ENCODE data around the gene ST6GALNAC3. TPM values are rescaled to one million over a fixed set of nuclear protein-coding genes. Genes with fewer than 3 reads are reported as not detected.
A peak's percentile ranks its signal among the peaks of the same experiment; 100 is the strongest.
"Not testable (repeated sequence)": the region's sequence is repeated elsewhere in the genome, so short reads cannot be mapped to it uniquely, and the experiment has no call there.

ST6GALNAC3 gene
- polyA plus RNA-seq, 1 donor: 86.1 TPM

DNA sequence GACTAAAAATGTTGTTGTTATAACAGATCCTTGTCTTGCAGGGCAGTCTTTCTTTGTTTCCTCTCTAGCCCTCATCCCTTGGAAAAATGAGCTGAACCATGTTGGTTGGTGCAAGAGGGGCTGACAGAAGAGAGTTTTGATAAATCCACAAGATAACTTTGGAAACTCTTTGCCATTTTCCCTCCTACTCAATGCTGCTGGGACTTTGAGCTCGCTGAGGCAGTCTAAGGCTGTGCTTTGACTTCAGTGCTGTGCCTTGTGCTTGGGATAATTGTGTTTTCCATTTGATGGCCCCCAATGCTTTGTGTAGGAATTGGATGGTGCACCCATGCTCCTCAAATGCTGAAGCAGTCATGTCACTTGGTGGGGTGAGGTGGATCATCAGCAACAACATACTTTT lies 31.7 kb downstream of the ST6GALNAC3 start:
- DNase-seq: no peak

DNA sequence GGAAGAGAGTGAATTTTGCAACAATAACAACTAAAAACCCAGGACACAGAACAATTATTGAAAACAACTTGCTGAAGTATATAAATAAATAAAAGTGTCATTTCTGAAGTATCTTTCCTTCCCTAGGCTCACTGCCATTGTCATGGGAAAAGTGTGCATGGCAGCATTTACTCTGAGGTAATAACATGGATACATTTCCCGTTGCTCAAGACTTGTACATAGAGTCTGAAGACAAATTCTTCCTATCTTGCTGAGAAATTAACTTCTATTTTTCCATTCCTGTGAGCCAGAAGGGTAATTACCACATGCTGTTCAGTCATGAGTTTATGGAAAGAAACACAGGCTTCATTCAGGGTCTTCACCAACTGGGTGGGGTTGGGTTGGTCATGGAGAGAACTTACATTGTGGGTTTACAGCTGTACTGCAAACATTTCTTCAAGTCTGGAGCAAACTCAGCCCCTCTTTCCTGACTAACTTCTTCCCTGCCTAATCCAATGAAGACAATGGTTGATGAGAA lies 32.2 kb downstream of the ST6GALNAC3 start:
- no peak for DNase-seq

DNA sequence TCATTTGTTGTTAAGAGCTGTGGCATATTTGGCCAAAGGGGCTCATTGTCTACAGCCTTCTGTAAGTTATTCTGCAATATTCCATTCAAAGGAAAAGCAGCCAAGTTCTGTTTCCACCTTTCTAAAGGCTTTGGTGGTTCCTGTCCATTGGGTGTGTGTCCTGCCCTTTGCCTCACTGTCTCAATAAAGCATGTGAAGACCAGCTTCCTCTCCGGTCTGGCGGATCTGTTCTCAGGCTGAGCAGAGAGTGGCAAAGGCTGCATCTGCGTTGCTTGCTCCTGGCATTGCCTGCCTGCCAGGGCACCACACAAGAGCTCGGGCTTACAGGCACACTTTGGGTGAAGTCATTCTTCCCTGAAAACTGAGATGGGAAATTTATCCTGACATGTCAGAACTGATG lies 34.9 kb downstream of the ST6GALNAC3 start:
- no peak for DNase-seq

DNA sequence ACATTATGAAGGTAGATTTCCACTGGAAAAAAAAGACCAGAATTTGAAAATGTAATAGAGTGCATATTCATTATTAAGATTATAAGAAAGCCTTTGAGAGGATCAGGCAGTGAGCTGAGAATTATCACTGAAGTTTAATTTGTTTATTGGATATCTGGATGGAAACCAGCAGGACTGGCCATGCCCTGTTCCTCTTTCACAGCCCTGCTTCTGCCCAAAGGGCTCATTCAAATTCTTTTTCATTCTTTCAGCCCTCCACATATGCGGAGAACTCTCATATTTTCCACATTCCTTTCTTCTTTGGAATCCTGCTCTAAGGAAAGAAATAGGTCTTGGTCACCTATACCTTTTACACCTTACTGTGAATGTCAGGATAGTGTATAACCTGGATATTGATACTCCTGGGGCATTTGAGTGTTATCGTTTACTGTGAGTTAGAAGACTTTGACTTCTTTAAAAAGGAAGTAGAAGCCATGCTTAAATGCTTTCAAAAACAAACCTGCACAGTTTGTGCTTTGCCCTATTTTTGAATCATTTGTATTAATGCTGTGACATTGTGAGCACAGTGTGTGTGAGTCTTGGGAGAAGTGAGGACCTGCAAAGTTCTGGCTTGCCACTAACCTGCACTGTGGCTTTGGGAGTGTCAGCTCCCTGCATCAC lies 35.5 kb downstream of the ST6GALNAC3 start:
- no peak for DNase-seq

DNA sequence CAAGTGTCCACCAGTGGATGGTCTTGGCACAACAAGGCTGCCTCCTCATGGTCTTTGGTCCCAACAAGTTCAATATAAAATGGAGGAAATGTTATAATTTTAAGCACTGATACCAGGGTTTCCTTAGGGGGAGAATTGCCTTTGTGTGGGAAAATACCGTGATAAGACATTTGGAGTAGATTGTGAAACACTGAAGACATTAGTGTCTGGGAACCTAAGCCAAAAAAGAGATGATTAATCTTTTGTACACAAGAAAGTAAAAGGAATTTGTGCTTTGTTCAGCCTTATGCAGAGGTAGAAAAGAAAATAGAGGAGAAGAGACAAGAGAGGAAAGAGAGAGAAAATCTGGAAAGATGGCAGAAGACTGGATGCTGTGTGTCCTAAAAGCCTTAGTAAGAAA lies 36.1 kb downstream of the ST6GALNAC3 start:
- DNase-seq: no peak

DNA sequence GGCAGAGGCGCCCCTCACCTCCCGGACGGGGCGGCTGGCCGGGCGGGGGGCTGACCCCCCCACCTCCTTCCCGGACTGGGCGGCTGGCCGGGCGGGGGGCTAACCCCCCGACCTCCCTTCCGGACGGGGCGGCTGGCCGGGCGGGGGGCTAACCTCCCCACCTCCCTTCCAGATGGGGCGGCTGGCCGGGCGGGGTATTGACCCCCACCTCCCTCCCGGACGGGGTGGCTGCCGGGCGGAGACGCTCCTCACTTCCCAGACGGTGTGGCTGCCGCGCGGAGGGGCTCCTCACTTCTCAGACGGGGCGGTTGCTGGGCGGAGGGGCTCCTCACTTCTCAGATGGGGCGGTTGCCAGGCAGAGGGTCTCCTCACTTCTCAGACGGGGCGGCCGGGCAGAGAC lies 37.8 kb downstream of the ST6GALNAC3 start:
- DNase-seq: not testable (repeated sequence)

DNA sequence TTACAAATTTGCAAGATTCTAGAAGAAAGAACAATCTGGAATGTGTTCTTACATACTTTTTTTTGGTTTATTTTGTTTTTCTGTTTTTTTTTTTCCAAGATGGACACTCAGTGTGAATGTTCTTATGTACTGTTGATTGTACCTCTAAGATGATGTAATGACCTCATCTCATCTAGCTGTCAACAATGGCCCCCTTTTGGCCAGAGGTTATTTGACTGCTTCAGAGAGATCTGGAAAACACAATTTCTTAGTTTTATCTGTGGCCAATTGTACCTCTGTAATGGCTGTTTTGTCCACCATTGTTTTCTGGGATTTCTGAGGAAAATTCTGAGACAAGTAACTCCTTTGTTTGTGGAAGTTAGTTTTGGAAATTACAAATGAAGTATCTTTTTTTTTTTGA lies 38.9 kb downstream of the ST6GALNAC3 start:
- DNase-seq: no peak

DNA sequence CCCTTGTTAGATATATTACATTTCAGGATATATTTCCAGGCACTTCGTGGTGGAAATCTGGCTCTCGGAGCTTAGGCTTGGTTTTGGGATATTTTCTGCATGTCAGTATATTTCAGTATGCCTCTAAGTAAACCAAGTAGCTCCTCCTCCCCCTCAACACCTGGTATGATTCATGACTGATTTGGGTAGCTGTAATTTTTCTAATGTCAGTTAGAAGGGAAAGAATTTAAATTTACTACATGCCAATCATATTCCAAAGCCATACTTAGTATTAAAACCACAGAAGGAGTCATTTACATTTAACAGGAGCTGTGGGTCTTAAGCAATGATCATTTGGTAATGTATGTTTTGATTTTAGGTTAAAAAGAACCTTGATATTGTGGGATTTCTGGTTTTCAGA lies 40.6 kb downstream of the ST6GALNAC3 start:
- DNase-seq: no peak

DNA sequence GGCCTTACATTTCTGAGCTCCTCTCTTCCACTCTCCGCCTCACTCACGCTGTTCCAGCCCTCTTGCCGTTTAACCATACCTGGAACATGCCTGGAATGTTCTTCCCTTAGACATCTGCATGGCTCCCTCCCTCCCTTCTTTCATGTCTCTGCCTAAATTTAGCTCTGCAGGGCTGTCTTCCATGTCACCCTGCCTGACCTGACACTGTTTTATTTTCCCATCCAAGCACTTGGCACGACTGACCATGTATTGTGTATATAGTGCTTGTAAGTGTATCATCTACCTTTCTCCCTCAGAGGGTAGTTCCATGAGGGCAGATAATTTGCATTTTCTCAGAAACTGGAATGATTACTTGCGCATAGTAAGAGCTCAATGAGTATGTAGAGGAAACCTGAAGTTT lies 47.3 kb downstream of the ST6GALNAC3 start:
- DNase-seq: no peak

DNA sequence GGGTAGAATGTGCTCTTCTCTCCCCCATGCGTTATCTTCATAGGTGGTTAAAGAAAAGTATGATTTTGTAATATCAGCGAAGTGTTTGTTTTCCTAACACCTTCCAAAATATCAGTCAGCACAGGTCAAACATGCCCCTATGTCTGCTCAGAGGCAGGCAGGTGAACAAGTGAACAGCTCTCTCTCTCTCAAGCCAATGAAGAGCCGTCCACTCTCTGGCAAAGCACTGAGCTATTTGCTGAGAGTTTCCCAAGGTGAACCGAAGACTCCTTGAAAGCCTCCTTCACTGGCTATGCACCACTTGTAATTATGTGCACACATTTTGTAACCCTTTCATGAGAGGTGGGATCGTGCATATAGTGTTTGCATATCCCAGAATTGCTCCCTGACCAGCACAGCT lies 47.7 kb downstream of the ST6GALNAC3 start:
- DNase-seq: no peak

DNA sequence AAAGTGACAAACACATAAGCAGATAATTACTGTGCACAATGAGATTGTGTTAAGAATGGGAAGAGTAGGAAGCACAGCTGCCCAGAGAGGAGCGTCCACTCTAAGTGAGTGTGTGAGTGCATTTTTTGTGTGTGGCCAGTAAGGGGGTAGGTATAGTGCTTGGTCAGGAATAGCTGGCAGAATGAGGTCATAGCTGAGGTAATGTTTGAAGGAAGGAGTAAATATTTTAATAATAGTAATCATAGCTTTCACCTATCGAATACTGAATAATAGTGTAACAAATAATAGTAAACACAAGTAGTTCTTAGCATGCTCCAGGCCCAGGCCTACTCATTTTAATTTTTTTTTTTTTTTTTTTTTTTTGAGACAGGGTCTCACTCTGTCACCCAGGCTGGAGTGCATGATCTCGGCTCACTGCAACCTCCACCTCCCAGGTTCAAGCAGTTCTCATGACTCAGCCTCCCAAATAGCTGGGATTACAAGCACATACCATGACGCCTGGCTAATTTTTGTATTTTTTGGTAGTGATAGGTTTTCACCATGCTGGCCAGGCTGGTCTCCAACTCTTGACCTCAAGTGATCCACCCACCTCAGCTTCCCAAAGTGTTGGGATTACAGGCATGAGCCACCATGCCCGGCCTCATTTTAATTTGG lies 49.0 kb downstream of the ST6GALNAC3 start:
- not testable (repeated sequence) for DNase-seq

DNA sequence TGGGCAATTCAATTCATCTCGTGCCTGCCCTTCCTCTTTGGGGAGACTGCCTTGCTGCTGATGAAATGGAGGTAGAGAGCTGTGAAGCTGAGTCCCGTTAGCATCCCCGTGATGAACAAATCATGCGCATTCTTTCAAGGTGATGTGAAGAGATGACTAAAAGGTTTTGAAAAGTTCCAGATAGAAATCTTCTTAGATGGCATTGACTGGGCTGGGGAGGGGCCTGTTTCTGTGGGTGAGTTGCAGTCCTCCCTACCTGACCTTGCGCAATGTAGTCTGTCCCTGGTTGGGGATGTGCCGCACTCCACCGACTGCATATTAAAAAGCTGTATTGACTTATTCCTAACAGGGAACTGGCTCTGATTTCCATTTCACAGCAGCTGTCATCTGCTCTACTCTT lies 49.6 kb downstream of the ST6GALNAC3 start:
- no peak for DNase-seq

DNA sequence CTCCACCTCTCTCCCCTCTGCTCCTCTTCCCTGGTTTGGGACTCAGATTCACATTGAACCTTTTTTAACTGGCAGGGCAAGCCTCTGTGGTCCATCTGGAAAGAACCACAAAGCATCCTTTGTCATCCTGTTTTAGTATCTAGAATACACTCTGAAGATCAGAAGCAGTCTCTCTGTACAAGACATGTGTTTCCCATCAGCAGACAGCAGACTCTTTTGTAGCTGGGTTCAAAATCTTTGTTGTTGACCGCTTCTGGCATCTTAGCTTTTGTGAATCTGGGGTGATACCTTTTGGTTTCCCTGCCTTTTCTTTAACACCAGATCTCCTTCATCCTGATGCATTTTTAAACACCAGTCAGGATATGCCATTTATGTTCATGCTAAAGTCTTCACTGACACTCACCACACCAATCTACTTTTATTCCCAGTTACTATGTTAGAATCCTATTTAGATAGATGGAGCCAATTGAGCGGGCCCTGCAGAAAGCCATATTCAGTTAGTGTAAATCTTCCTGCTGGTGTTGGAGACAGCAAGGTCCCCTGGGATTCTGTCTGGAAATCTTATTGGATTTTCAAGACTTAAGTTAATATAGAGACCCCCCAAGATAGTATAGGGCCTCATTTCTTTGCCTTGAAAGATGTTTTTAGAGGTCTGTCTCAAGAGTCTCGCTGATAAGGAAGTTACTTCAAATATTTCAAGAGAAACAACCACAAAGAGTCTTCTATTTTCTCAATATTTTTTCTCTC lies 51.1 kb downstream of the ST6GALNAC3 start:
- DNase-seq: peak; percentile 41

DNA sequence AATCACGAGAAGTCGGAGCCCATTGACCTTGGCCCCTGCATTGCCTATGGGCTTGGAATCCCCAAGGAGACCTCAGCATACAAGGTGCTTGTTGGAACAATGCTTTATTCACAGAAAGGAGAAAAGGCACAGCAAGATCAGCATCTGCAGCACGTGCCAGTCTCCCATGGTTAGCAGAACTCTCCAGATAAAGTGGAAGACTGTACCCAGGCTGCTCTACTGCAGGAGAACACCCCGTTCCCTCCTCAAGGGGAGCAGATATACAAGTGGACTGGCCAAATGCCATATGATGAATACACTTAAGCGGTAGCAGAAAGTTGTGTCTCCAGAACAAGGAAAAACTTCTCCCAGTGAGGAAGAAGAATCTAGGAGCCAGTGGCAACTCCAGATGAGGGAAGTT lies 53.5 kb downstream of the ST6GALNAC3 start:
- DNase-seq: no peak

DNA sequence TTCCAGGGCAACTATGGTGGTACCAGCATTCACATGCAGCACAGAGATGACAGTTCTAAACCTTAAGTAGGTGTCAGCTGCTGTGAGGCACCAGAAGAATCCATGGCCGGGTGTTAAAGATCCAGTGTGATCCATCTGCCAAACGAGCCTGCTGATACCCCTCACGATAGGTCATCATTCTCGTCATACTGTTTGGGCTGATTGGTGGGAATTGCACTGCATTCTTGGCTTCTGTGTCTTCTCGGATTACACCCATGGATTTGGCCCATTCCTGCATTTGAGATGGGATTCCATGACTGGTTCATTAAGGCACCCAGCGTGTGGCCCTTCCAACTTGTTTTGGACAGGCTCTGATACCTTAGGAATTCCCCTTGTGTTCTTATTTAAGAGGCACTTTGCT lies 55.2 kb downstream of the ST6GALNAC3 start:
- DNase-seq: no peak

DNA sequence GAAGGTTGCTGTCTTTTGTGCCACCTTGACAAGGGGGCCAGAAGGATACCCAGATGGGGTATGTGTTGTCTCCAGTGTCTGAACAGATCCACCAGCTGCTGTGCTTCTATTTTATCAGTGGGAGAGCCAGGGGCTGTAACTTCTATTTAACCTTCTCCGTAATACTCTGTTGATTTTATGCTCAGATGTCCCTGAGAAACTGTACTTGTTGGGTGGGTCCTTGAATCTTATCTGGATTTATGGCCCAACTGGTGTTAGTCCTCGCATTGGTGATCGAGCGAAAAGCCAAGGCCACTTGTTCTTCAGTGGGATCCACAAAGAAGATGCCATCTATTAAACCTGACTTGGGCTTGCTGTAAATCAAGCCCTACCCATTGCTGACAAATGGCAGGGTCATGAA lies 56.4 kb downstream of the ST6GALNAC3 start:
- DNase-seq: no peak

DNA sequence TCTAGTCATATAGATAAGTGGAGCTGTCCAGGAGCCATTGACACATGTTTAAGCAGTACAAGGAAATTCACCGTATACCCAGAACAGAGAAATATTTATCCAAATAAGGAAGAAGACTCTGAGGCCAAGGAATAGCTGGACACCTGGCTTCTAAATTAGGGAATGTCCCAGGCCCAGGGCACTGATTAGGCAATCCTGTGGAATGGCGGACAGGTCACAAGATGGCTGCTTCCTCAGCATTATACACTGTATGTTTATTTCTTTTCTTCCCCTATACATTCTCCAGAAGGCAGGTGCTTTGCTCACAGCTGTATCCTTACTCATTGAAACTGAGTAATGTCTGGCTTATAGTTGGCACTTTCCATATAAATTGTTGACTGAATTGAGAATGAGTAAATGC lies 59.4 kb downstream of the ST6GALNAC3 start:
- DNase-seq: no peak

DNA sequence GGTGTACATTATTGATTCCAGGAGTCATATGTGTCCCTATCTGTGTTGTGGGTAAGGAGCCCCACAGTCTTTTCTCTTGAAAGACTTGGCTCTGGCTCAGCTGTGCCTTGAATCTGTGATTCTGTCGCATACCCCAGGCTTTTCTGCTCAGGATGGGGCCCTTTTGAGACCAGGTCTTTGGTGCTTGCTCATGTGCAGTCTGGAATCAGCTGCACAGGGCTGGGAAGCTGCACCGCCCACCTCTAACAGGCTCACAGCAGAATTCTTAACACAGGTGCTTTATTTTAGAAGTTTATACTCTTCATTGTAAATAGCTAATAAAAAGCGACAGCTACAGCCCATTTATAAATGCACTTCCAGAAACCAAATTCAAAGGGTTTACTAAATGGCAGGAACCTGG lies 61.3 kb downstream of the ST6GALNAC3 start:
- no peak for DNase-seq

DNA sequence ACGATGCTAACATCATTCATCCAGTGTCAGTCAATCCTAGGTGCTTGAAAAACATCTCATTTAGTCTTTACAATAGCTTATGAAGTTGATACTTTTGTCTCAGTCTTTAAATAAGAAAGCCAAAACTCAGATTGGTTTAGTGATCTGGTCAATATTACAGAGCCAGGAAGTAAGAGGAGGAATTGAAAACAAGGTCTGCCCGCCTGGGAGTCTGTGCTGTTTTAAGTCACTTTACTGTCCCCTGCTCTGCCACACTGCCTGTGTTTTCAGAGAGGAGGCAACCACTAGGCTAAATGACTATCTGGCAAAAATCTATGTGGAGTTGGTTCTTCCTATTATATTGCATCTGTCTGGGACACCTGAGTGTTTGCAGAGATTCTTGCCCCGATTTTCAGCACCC lies 62.3 kb downstream of the ST6GALNAC3 start:
- DNase-seq: no peak

DNA sequence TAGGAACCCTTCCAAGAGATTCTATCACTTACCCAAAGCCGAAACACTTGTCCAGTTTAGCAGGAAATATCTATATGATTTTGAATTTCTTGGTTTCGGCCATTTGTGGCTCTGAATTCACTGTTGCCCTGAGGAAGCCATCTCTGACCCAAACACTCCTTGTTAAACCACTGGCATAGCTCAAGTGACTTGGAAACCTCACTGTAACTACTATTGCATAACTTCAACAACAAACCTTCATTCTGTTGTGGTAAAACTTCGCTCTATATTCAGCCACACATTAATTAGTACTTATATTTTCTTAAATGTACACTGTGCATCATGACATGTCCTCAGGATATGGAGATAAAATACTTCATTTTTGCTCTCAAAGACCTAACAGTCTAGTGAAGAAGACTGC lies 63.2 kb downstream of the ST6GALNAC3 start:
- no peak for DNase-seq

DNA sequence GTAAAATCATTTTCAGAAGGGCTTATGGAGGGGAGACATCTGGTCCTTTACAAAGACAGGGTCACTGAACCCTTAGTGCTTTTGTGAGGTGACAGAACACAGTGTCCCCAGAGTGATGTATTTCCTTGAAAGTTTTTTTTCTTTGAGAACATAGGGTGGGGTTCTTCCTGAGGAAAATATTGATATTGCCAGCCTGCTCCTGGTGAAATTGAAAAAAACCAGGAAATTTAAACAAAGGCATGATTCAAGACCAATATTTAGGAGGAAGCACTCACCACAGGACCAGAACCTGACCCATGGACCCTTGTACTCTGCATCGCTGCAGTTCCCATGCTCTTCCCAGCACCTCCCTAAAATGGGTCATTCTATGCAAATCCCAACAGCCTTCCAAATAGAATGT lies 63.7 kb downstream of the ST6GALNAC3 start:
- no peak for DNase-seq

DNA sequence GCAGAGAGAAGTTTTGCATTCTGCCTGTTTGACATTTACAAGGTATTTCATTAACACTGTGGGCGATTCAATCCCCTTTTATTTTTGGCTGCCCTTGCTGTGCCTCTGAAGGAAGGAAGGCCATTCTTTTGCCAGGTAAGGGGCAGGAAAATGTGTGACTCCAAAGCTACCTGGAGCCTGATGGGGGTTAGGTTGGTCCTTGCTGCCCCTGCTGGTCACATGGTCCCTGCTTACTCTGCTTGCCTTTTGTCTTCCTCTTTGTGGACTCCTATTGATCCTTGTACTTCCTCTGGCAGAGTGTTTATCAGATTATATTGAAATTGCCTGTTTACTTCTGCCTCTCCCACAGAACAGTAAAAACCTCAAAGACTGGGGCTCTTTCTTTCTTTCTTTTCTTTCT lies 65.7 kb downstream of the ST6GALNAC3 start:
- no peak for DNase-seq

DNA sequence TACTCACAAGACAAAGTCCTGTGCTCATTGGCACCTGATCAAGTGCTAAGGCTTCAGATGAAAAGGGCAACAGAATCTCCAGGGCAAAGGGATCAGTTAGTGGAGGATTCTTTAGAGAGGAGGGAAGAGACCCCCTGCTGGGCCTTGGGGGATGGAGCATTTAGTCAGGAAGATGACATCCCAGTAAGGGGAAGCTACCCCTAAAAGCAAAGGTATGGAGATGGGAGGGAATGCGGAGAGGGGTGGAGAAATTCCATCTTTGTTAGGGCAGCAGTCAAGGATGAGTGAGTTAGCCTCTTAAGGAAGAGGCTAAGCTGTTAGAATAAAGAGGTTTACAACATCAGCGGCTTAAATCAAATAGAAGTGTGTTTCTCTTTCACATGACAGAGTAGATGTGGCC lies 67.4 kb downstream of the ST6GALNAC3 start:
- no peak for DNase-seq
